ENCODE data around the gene ATXN1. TPM values are rescaled to one million over a fixed set of nuclear protein-coding genes. Genes with fewer than 3 reads are reported as not detected.

Gene ATXN1
- total and polyA plus RNA-seq, 2 of the 8 experiments (the other 6 are each of a cell fraction or from before 2014, with no cell fraction given): 1.6 to 4.0 TPM

DNA sequence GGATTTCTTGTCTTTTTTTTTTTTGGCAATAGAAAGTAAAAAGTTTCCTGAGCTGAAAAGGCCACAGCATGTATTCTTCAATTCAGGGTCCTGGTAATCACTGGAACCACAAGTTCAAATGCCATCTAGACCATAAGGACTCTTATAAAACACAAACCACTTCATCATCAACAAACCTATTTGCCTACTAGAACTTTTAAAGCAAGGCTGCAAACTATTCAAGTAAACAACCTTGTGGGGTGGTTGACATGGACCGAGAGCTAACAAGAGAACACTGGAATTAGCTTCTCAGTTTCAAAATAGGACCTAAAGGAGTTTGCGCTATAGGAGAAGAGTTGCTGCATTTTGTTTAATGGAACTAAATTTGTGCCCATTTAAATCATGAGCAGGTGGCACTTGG, 215.9 kb downstream of the ATXN1 start:
- Histone ChIP-seq H2BK12ac (ENCODE audit: low read depth, low read length) (no peak overlapping the region), H3K9ac (replicated peaks in 1 of 4; ENCODE audit: extremely low read depth in 1 of 4, low read depth in 3 of 4, low read length in 3 of 4) (no peak overlapping the region), H2AFZ (ENCODE audit: low read length) (no peak overlapping the region), H2AK5ac (ENCODE audit: low read depth, low read length) (no peak overlapping the region), H3K27ac (ENCODE audit: low read depth, low read length) (no peak overlapping the region), H4K8ac (ENCODE audit: extremely low read depth, insufficient read depth, low read length) (no peak overlapping the region), H4K91ac (replicated peaks; ENCODE audit: insufficient read length, low read length) (no peak overlapping the region), H2BK120ac (replicated peaks; ENCODE audit: low read depth, low read length) (no peak overlapping the region), H3K4me3 (ENCODE audit: extremely low read depth in 1 of 4, insufficient read depth in 2 of 4, low read depth in 3 of 4, low read length in 4 of 4) (no peak overlapping the region), H3K23me2 (ENCODE audit: low read depth, low read length) (no peaks in the 10 kb centered on the region), H3K18ac (ENCODE audit: extremely low read depth, low read length) (no peak overlapping the region), H4K20me1 (replicated peaks in 1 of 2; ENCODE audit: control insufficient read depth in 1 of 2, insufficient read depth in 2 of 2, low read length in 2 of 2) (peaks cover 0 to 2% of the 10 kb centered on the region in 2 experiments), H3K4me1 (replicated peaks in 1 of 4; ENCODE audit: control insufficient read depth in 3 of 4, insufficient read depth in 4 of 4, low read length in 3 of 4) (no peaks in the 10 kb centered on the region), H3K4ac (replicated peaks; ENCODE audit: insufficient read length, low read depth, low read length) (no peak overlapping the region), H3K79me1 (ENCODE audit: low read depth, low read length) (no peaks in the 10 kb centered on the region), H2BK20ac (ENCODE audit: low read length) (no peak overlapping the region), H3K36me3 (ENCODE audit: control insufficient read depth in 2 of 4, insufficient read depth in 4 of 4, low read length in 3 of 4) (no peaks in the 10 kb centered on the region), H3K23ac (ENCODE audit: insufficient read length) (no peak overlapping the region), H3K56ac (replicated peaks; ENCODE audit: insufficient read length, low read depth, low read length) (no peak overlapping the region), H3K79me2 (ENCODE audit: control insufficient read depth in 1 of 2, insufficient read depth in 2 of 2, low read length in 2 of 2) (no peaks in the 10 kb centered on the region), H3K9me3 (ENCODE audit: insufficient read depth in 2 of 2, low read depth in 1 of 2, low read length in 1 of 2) (no peaks in the 10 kb centered on the region), H3K4me2 (ENCODE audit: insufficient read depth in 1 of 2, low read depth in 2 of 2, low read length in 2 of 2) (no peak overlapping the region), H2BK5ac (ENCODE audit: low read depth, low read length) (no peak overlapping the region), H2BK15ac (ENCODE audit: low read length) (no peak overlapping the region), H3K14ac (ENCODE audit: insufficient read length) (no peak overlapping the region), H3K27me3 (replicated peaks in 1 of 4; ENCODE audit: control insufficient read depth in 3 of 4, extremely low read depth in 1 of 4, insufficient read depth in 3 of 4, low read length in 3 of 4) (no peaks in the 10 kb centered on the region), H4K5ac (ENCODE audit: insufficient read length, low read depth, low read length) (no peak overlapping the region)
- POLR2A ChIA-PET (ENCODE audit: partially characterized antibody): no interaction called here
- DNase-seq (ENCODE audit: low read depth in 1 of 2, low spot score in 2 of 2): no peak
- no peak for FAIRE-seq
- CTCF ChIA-PET (ENCODE audit: partially characterized antibody): interaction anchor here (0.6 to 1.8 kb wide), 6 partner anchors 11 to 37 kb away, joined by 3 to 5 read pairs (median 4); no protein-coding TSS in a partner anchor
- WGBS, 2 experiments (ENCODE audit: extremely low coverage in 1 of 2, insufficient coverage in 1 of 2, insufficient read length in 1 of 2, insufficient replicate concordance in 2 of 2, low coverage in 1 of 2, low lambda C conversion rate in 2 of 2, missing lambda C conversion rate in 1 of 2): 91% methylated on average over 2 of the region's 2 CpGs; no CpG with 5 or more reads in 1 of the 2 experiments
- TF ChIP-seq PHF8 (conservative IDR thresholded peaks at IDR 0.05; ENCODE audit: low read depth, low read length) (no peak), RAD21 (IDR thresholded peaks at IDR 0.05 in 1 of 2, conservative IDR thresholded peaks at IDR 0.05 in 1 of 2; ENCODE audit: low read depth in 2 of 2, low read length in 2 of 2) (no peak), EP300 (IDR thresholded peaks at IDR 0.05; ENCODE audit: borderline replicate concordance in 1 of 2, low read depth in 2 of 2, low read length in 2 of 2) (no peak), SIX5 (IDR thresholded peaks at IDR 0.05; ENCODE audit: low read depth, low read length) (no peak), TAF1 (IDR thresholded peaks at IDR 0.05; ENCODE audit: low read depth, low read length) (no peak), SIRT6 (IDR thresholded peaks at IDR 0.05; ENCODE audit: low read length) (no peak), KDM5A (IDR thresholded peaks at IDR 0.05; ENCODE audit: low read length) (no peak), ZNF274 (IDR thresholded peaks at IDR 0.05; ENCODE audit: borderline replicate concordance, extremely low read depth, low read length) (no peak), CEBPB (IDR thresholded peaks at IDR 0.05; ENCODE audit: low read depth, low read length) (no peak), FOSL1 (IDR thresholded peaks at IDR 0.05; ENCODE audit: insufficient read depth, low read depth, low read length) (no peak)
- TF ChIP-seq, protein P1, sequence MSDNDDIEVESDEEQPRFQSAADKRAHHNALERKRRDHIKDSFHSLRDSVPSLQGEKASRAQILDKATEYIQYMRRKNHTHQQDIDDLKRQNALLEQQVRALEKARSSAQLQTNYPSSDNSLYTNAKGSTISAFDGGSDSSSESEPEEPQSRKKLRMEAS (IDR thresholded peaks at IDR 0.05): no peak
